ENCODE results near the gene NUTF2.
A peak's percentile ranks its signal among the peaks of the same experiment; 100 is the strongest.

The NUTF2 gene

GRCh38 chr16:67873435-67874370, 27.0 kb downstream of the NUTF2 start:
- Histone ChIP-seq H4K5ac (ENCODE audit: low read length) (no peak overlapping the region), H3K4me3 (ENCODE audit: low read length) (peak overlapping the region; percentile 85), H3K23ac (ENCODE audit: low read length) (no peak overlapping the region), H3K4ac (ENCODE audit: low read depth, low read length) (no peak overlapping the region), H2BK15ac (replicated peaks; ENCODE audit: low read depth) (no peak overlapping the region), H3K18ac (ENCODE audit: low read length) (peak overlapping the region; percentile 7), H3K27ac (ENCODE audit: low read depth, low read length) (no peak overlapping the region), H3K9ac (ENCODE audit: low read length) (peak overlapping the region; percentile 90), H2BK5ac (ENCODE audit: low read length) (no peak overlapping the region), H3K4me1 (ENCODE audit: control insufficient read depth, low read depth, low read length) (peaks cover 4% of the 10 kb centered on the region), H3K56ac (ENCODE audit: low read length) (peak overlapping the region; percentile 94), H2AK5ac (ENCODE audit: low read length) (no peak overlapping the region), H3K79me1 (ENCODE audit: low read length) (peaks cover 16% of the 10 kb centered on the region), H3K79me2 (ENCODE audit: control insufficient read depth, insufficient read depth, low read length) (peaks cover 20% of the 10 kb centered on the region), H2BK120ac (ENCODE audit: low read depth, low read length) (no peak overlapping the region), H3K36me3 (ENCODE audit: control insufficient read depth, insufficient read depth, low read length) (peaks cover 16% of the 10 kb centered on the region), H3K4me2 (ENCODE audit: low read length) (peak overlapping the region; percentile 75), H3K27me3 (ENCODE audit: insufficient read depth, low read length, poor library complexity) (no peaks in the 10 kb centered on the region), H4K8ac (ENCODE audit: low read depth, low read length) (no peak overlapping the region)
- WGBS (ENCODE audit: extremely low coverage, insufficient coverage, low lambda C conversion rate): no CpG with 5 or more reads among the region's 23 CpGs
- DNase-seq: no peak

- no peaks in the 10 kb centered on the region for H3K27me3 ChIP-seq (ENCODE audit: insufficient read depth, low read length, poor library complexity)
- peaks cover 20% of the 10 kb centered on the region for H3K79me2 ChIP-seq (ENCODE audit: control insufficient read depth, insufficient read depth, low read length)
- H3K23ac ChIP-seq (ENCODE audit: low read length): no peak overlapping the region
- H2BK120ac ChIP-seq (ENCODE audit: low read depth, low read length): no peak overlapping the region
- no peak overlapping the region for H2BK15ac ChIP-seq (replicated peaks; ENCODE audit: low read depth)
- no peak overlapping the region for H3K4ac ChIP-seq (ENCODE audit: low read depth, low read length)
- H3K4me3 ChIP-seq (ENCODE audit: low read length): no peak overlapping the region
- no peak overlapping the region for H3K18ac ChIP-seq (ENCODE audit: low read length)
- peak overlapping the region; percentile 17 for H3K9ac ChIP-seq (ENCODE audit: low read length)
- peak overlapping the region; percentile 94 for H3K56ac ChIP-seq (ENCODE audit: low read length)
- no peak overlapping the region for H2BK5ac ChIP-seq (ENCODE audit: low read length)
- no peak overlapping the region for H3K27ac ChIP-seq (ENCODE audit: low read depth, low read length)
- peaks cover 4% of the 10 kb centered on the region for H3K4me1 ChIP-seq (ENCODE audit: control insufficient read depth, low read depth, low read length)
- H2AK5ac ChIP-seq (ENCODE audit: low read length): no peak overlapping the region
- no CpG with 5 or more reads among the region's 3 CpGs for WGBS (ENCODE audit: extremely low coverage, insufficient coverage, low lambda C conversion rate)
- no peak overlapping the region for H3K4me2 ChIP-seq (ENCODE audit: low read length)
- no peak overlapping the region for H4K8ac ChIP-seq (ENCODE audit: low read depth, low read length)
- peaks cover 16% of the 10 kb centered on the region for H3K79me1 ChIP-seq (ENCODE audit: low read length)
- peaks cover 16% of the 10 kb centered on the region for H3K36me3 ChIP-seq (ENCODE audit: control insufficient read depth, insufficient read depth, low read length)
- no peak overlapping the region for H4K5ac ChIP-seq (ENCODE audit: low read length)
- no peak for DNase-seq
These were observed 27.6 kb downstream of the NUTF2 start for GRCh38 chr16:67874372-67874771.

- Histone ChIP-seq H2AK5ac (ENCODE audit: low read length) (no peak overlapping the region), H3K4me3 (ENCODE audit: low read length) (no peak overlapping the region), H3K23ac (ENCODE audit: low read length) (no peak overlapping the region), H2BK5ac (ENCODE audit: low read length) (no peak overlapping the region), H3K4me1 (ENCODE audit: control insufficient read depth, low read depth, low read length) (peaks cover 4% of the 10 kb centered on the region), H3K36me3 (ENCODE audit: control insufficient read depth, insufficient read depth, low read length) (peaks cover 25% of the 10 kb centered on the region), H3K27me3 (ENCODE audit: insufficient read depth, low read length, poor library complexity) (no peaks in the 10 kb centered on the region), H3K56ac (ENCODE audit: low read length) (no peak overlapping the region), H3K4me2 (ENCODE audit: low read length) (no peak overlapping the region), H2BK120ac (ENCODE audit: low read depth, low read length) (no peak overlapping the region), H3K79me1 (ENCODE audit: low read length) (peaks cover 16% of the 10 kb centered on the region), H2BK15ac (replicated peaks; ENCODE audit: low read depth) (no peak overlapping the region), H3K4ac (ENCODE audit: low read depth, low read length) (no peak overlapping the region), H4K8ac (ENCODE audit: low read depth, low read length) (no peak overlapping the region), H4K5ac (ENCODE audit: low read length) (no peak overlapping the region), H3K79me2 (ENCODE audit: control insufficient read depth, insufficient read depth, low read length) (peaks cover 20% of the 10 kb centered on the region), H3K9ac (ENCODE audit: low read length) (no peak overlapping the region), H3K27ac (ENCODE audit: low read depth, low read length) (no peak overlapping the region), H3K18ac (ENCODE audit: low read length) (no peak overlapping the region)
- DNase-seq: no peak
- WGBS (ENCODE audit: extremely low coverage, insufficient coverage, low lambda C conversion rate): no CpG with 5 or more reads among the region's 11 CpGs
These were observed 30.3 kb downstream of the NUTF2 start for GRCh38 chr16:67877064-67877463.

- Histone ChIP-seq H2BK15ac (replicated peaks; ENCODE audit: low read depth) (no peak overlapping the region), H4K5ac (ENCODE audit: low read length) (no peak overlapping the region), H3K27me3 (ENCODE audit: insufficient read depth, low read length, poor library complexity) (no peaks in the 10 kb centered on the region), H3K4me2 (ENCODE audit: low read length) (no peak overlapping the region), H3K36me3 (ENCODE audit: control insufficient read depth, insufficient read depth, low read length) (peaks cover 29% of the 10 kb centered on the region), H2AK5ac (ENCODE audit: low read length) (no peak overlapping the region), H3K27ac (ENCODE audit: low read depth, low read length) (no peak overlapping the region), H3K79me1 (ENCODE audit: low read length) (peaks cover 16% of the 10 kb centered on the region), H3K56ac (ENCODE audit: low read length) (no peak overlapping the region), H4K8ac (ENCODE audit: low read depth, low read length) (no peak overlapping the region), H2BK120ac (ENCODE audit: low read depth, low read length) (no peak overlapping the region), H3K18ac (ENCODE audit: low read length) (no peak overlapping the region), H3K4ac (ENCODE audit: low read depth, low read length) (no peak overlapping the region), H3K79me2 (ENCODE audit: control insufficient read depth, insufficient read depth, low read length) (peaks cover 20% of the 10 kb centered on the region), H3K4me3 (ENCODE audit: low read length) (no peak overlapping the region), H2BK5ac (ENCODE audit: low read length) (no peak overlapping the region), H3K9ac (ENCODE audit: low read length) (no peak overlapping the region), H3K4me1 (ENCODE audit: control insufficient read depth, low read depth, low read length) (peaks cover 4% of the 10 kb centered on the region), H3K23ac (ENCODE audit: low read length) (no peak overlapping the region)
- no CpG with 5 or more reads among the region's 6 CpGs for WGBS (ENCODE audit: extremely low coverage, insufficient coverage, low lambda C conversion rate)
- DNase-seq: no peak
These were observed 31.5 kb downstream of the NUTF2 start for GRCh38 chr16:67878232-67878631.

GRCh38 chr16:67878846-67879245, 32.1 kb downstream of the NUTF2 start:
- H3K79me2 ChIP-seq (ENCODE audit: control insufficient read depth, insufficient read depth, low read length): peaks cover 15% of the 10 kb centered on the region
- H2BK120ac ChIP-seq (ENCODE audit: low read depth, low read length): no peak overlapping the region
- no peak overlapping the region for H3K9ac ChIP-seq (ENCODE audit: low read length)
- no peak overlapping the region for H3K23ac ChIP-seq (ENCODE audit: low read length)
- no peak overlapping the region for H4K5ac ChIP-seq (ENCODE audit: low read length)
- DNase-seq: no peak
- no peak overlapping the region for H2BK15ac ChIP-seq (replicated peaks; ENCODE audit: low read depth)
- WGBS (ENCODE audit: extremely low coverage, insufficient coverage, low lambda C conversion rate): no CpG with 5 or more reads among the region's 9 CpGs
- H2AK5ac ChIP-seq (ENCODE audit: low read length): no peak overlapping the region
- no peak overlapping the region for H2BK5ac ChIP-seq (ENCODE audit: low read length)
- H3K79me1 ChIP-seq (ENCODE audit: low read length): peaks cover 13% of the 10 kb centered on the region
- no peak overlapping the region for H3K18ac ChIP-seq (ENCODE audit: low read length)
- no peaks in the 10 kb centered on the region for H3K27me3 ChIP-seq (ENCODE audit: insufficient read depth, low read length, poor library complexity)
- H3K4me1 ChIP-seq (ENCODE audit: control insufficient read depth, low read depth, low read length): peaks cover 3% of the 10 kb centered on the region
- no peak overlapping the region for H3K4me3 ChIP-seq (ENCODE audit: low read length)
- H3K4me2 ChIP-seq (ENCODE audit: low read length): no peak overlapping the region
- H4K8ac ChIP-seq (ENCODE audit: low read depth, low read length): no peak overlapping the region
- no peak overlapping the region for H3K4ac ChIP-seq (ENCODE audit: low read depth, low read length)
- peaks cover 29% of the 10 kb centered on the region for H3K36me3 ChIP-seq (ENCODE audit: control insufficient read depth, insufficient read depth, low read length)
- no peak overlapping the region for H3K56ac ChIP-seq (ENCODE audit: low read length)
- no peak overlapping the region for H3K27ac ChIP-seq (ENCODE audit: low read depth, low read length)
